ENCODE results near the gene HMGXB4. TPM values are rescaled to one million over a fixed set of nuclear protein-coding genes. Genes with fewer than 3 reads are reported as not detected.

The HMGXB4 gene
- total RNA-seq, 2 experiments from 2014 or later: 39.0 to 42.1 TPM

GRCh38 chr22:35344956-35345690 lies 87.8 kb downstream of the HMGXB4 start:
- H3K27ac Mint-ChIP-seq: no peak overlapping the region
- H3K9me3 Mint-ChIP-seq (ENCODE audit: low read depth): no peaks in the 10 kb centered on the region
- ATAC-seq: no peak

More at GRCh38 chr22:35344956-35345690, 87.8 kb downstream of the HMGXB4 start:
- Mint-ChIP-seq H3K27me3 (no peaks in the 10 kb centered on the region), H3K4me3 (no peak overlapping the region), H3K36me3 (peaks cover 1% of the 10 kb centered on the region), H3K4me1 (peaks cover 2% of the 10 kb centered on the region)
- no peak for DNase-seq
- CTCF ChIA-PET: interaction anchor here (0.9 kb wide), 1 partner anchor 14 kb away, joined by 3 read pairs; no protein-coding TSS in a partner anchor

Small RNA genes within 50 kb of the gene (microRNA-seq; reads per million reads assigned to microRNA genes)
- gene MIR3909: 1.7 reads per million
- gene MIR6069: not detected

Other genes starting within 250 kb of the HMGXB4 start
- not detected for gene ISX, start 191.3 kb upstream of the HMGXB4 start, total RNA-seq
- 10 to 100 TPM; 16.1 to 20.5 TPM for gene TOM1, start 42.4 kb downstream of the HMGXB4 start, total RNA-seq
- 1 to 10 TPM in 1 of 2 experiments, under 1 TPM in 1; 0.88 to 6.0 TPM for gene HMOX1, start 123.6 kb downstream of the HMGXB4 start, total RNA-seq
- gene MCM5, start 142.6 kb downstream of the HMGXB4 start, total RNA-seq: 100 to 1,000 TPM; 271 to 329 TPM